ENCODE measurements around the gene PSMC2.

GRCh38 chr7:103391150-103391549 is 43.7 kb downstream of the PSMC2 start:
- no peak for TF ChIP-seq CTCF (IDR thresholded peaks at IDR 0.05)
- no peak for TF ChIP-seq REST (IDR thresholded peaks at IDR 0.05)
- no peak for TF ChIP-seq CEBPB (IDR thresholded peaks at IDR 0.05)
- no peak for TF ChIP-seq ELK1 (IDR thresholded peaks at IDR 0.05; ENCODE audit: low read depth, low read length)

Data from A549 (cell line).